ENCODE results near the gene MAML2. TPM values are rescaled to one million over a fixed set of nuclear protein-coding genes. Genes with fewer than 3 reads are reported as not detected.

The MAML2 gene
- total RNA-seq, 1 experiment from 2014 or later = 2.9 TPM

- Histone ChIP-seq H3K4me3 (ENCODE audit: low read depth in 2 of 2, low read length in 2 of 2) (no peak overlapping the region), H3K27me3 (ENCODE audit: control insufficient read depth, insufficient read depth, low read length) (no peaks in the 10 kb centered on the region), H3K36me3 (ENCODE audit: control insufficient read depth, insufficient read depth, low read length) (peaks cover 6% of the 10 kb centered on the region; the same call in 1 of the 2 replicates), H3K27ac (ENCODE audit: low read length) (no peak overlapping the region), H3K9me3 (ENCODE audit: control insufficient read depth, insufficient read depth, low read depth, low read length) (no peaks in the 10 kb centered on the region), H3K4me1 (ENCODE audit: control insufficient read depth, insufficient read depth, low read length) (no peaks in the 10 kb centered on the region)
- no peak for DNase-seq (ENCODE audit: low read depth, low spot score)
- no TSS peak for BruUV-seq (replicated peaks)
- in situ Hi-C loops (cut with HindIII; ENCODE audit: low pct_unique_long_range_greater_than_20kb, low sequenced_read_pairs) = no loop called here
- TF ChIP-seq SIN3A (IDR thresholded peaks at IDR 0.05; ENCODE audit: borderline replicate concordance, insufficient read depth, low read depth, low read length) = no peak
- TF ChIP-seq TCF7L2 (IDR thresholded peaks at IDR 0.05; ENCODE audit: low read depth, low read length) = no peak
- TF ChIP-seq, protein P1, sequence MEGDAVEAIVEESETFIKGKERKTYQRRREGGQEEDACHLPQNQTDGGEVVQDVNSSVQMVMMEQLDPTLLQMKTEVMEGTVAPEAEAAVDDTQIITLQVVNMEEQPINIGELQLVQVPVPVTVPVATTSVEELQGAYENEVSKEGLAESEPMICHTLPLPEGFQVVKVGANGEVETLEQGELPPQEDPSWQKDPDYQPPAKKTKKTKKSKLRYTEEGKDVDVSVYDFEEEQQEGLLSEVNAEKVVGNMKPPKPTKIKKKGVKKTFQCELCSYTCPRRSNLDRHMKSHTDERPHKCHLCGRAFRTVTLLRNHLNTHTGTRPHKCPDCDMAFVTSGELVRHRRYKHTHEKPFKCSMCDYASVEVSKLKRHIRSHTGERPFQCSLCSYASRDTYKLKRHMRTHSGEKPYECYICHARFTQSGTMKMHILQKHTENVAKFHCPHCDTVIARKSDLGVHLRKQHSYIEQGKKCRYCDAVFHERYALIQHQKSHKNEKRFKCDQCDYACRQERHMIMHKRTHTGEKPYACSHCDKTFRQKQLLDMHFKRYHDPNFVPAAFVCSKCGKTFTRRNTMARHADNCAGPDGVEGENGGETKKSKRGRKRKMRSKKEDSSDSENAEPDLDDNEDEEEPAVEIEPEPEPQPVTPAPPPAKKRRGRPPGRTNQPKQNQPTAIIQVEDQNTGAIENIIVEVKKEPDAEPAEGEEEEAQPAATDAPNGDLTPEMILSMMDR (IDR thresholded peaks at IDR 0.05) = no peak
- no peak for TF ChIP-seq REST (IDR thresholded peaks at IDR 0.05; ENCODE audit: insufficient read depth in 1 of 2, low read depth in 2 of 2, low read length in 1 of 2)
- no peak for TF ChIP-seq POLR2AphosphoS5 (IDR thresholded peaks at IDR 0.05; ENCODE audit: low read depth, low read length)
- intact Hi-C loops (cut with micrococcal nuclease; ENCODE audit: unreplicated experiment) = no loop called here
- ChIA-PET POLR2A (no interaction called here), CTCF (no interaction called here)
- ATAC-seq = no peak
Observed at GRCh38 chr11:96357794-96358193, 14.8 kb upstream of the MAML2 start.

- in situ Hi-C loops (cut with HindIII; ENCODE audit: low pct_unique_long_range_greater_than_20kb, low sequenced_read_pairs) (no loop called here), intact Hi-C loops (cut with micrococcal nuclease; ENCODE audit: unreplicated experiment) (no loop called here)
- no peaks in the 10 kb centered on the region for H3K9me3 ChIP-seq (ENCODE audit: control insufficient read depth, insufficient read depth, low read depth, low read length)
- H3K4me1 ChIP-seq (ENCODE audit: control insufficient read depth, insufficient read depth, low read length) = no peaks in the 10 kb centered on the region
- H3K27ac ChIP-seq (ENCODE audit: low read length) = no peak overlapping the region
- no TSS peak for BruUV-seq (replicated peaks)
- TF ChIP-seq, protein P1 (IDR thresholded peaks at IDR 0.05) = no peak
- TF ChIP-seq REST (IDR thresholded peaks at IDR 0.05; ENCODE audit: insufficient read depth in 1 of 2, low read depth in 2 of 2, low read length in 1 of 2) (no peak), TCF7L2 (IDR thresholded peaks at IDR 0.05; ENCODE audit: low read depth, low read length) (no peak), POLR2AphosphoS5 (IDR thresholded peaks at IDR 0.05; ENCODE audit: low read depth, low read length) (no peak), SIN3A (IDR thresholded peaks at IDR 0.05; ENCODE audit: borderline replicate concordance, insufficient read depth, low read depth, low read length) (no peak)
- peaks cover 6% of the 10 kb centered on the region; the same call in 1 of the 2 replicates for H3K36me3 ChIP-seq (ENCODE audit: control insufficient read depth, insufficient read depth, low read length)
- no peak for DNase-seq (ENCODE audit: low read depth, low spot score)
- ChIA-PET CTCF (interaction anchor here (0.6 kb wide), 1 partner anchor 406 kb away, joined by 3 read pairs; no protein-coding TSS in a partner anchor), POLR2A (interaction anchor here (0.9 kb wide), 1 partner anchor 32 kb away, joined by 3 read pairs; the partner anchor contains the start of gene CCDC82)
- no peaks in the 10 kb centered on the region for H3K27me3 ChIP-seq (ENCODE audit: control insufficient read depth, insufficient read depth, low read length)
- ATAC-seq = no peak
- H3K4me3 ChIP-seq (ENCODE audit: low read depth in 2 of 2, low read length in 2 of 2) = no peak overlapping the region
Observed at GRCh38 chr11:96356848-96357247, 13.9 kb upstream of the MAML2 start.

Data from Panc1 (cell line).